D721Med (cell line): ENCODE data around the gene KCTD1.

Experiments
- DNase-seq: peaks from one replicate; pipeline ENCODE4 v3.0.0; 2011; ENCODE audit warnings: low spot score; ENCODE audit not compliant: insufficient read length
- FAIRE-seq: peaks from 2 replicates; lab custom pipeline; 2011; peaks lifted over from hg19 to GRCh38; lab: Jason Lieb, UNC
- CTCF ChIP-seq: IDR thresholded peaks from 2 replicates; pipeline ENCODE4 v1.5.1; 2012; ENCODE audit warnings: mild to moderate bottlenecking, control low read depth; ENCODE audit not compliant: insufficient read depth; ENCODE audit errors: missing control alignments

The KCTD1 gene

DNA sequence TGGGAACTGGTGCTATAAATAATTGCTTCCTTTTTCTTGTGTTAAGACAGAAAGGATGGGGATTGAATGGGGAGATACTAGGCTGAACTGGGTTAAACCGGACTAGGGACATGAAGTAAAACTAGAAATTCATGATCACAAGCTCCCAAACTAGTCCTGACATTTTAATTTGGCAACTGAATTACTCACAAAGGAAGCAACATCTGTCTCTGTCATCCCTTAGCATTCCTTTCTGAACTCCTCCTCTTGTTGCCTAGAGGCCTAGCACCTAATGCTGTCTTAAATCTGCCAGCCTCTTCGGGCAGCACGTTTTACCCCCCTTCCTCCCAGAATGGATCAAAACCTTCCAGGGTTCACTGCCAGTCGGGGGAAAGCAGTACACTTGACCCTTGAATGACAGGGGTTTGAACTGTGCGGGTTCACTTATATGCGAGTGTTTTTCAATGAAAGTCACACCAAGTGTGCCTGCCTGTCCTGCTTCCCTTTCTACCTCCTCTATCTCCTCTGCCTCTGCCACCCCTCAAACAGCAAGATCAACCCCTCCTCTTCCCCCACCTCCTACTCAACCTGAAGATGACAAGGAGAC lies 8.2 kb downstream of the KCTD1 start:
- FAIRE-seq: no peak
- DNase-seq: no peak
- no peak for TF ChIP-seq CTCF

DNA sequence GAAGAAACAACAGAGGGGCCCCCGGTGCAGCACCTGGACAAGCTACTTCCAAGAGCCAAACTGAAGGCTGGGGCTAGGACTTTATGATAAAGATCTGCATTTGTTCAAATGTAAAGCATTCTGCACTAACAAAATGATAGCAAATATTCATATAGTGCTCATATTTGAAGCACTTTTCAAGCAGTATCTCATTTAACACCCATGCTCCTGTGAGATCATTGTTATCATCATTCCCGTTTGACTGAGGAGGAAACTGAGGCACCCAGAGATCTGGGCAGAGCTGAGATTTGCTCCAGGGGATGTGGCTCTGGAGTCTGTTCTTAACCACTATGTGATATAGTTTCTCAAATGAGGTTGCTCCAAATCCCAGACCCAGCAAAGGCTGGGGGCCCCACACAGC lies 9.8 kb downstream of the KCTD1 start:
- no peak for TF ChIP-seq CTCF
- DNase-seq (no peak), FAIRE-seq (no peak)

- no peak for TF ChIP-seq CTCF
- DNase-seq (no peak), FAIRE-seq (no peak)
Observed at GRCh38 chr18:26536664-26537063, 11.7 kb downstream of the KCTD1 start.

DNA sequence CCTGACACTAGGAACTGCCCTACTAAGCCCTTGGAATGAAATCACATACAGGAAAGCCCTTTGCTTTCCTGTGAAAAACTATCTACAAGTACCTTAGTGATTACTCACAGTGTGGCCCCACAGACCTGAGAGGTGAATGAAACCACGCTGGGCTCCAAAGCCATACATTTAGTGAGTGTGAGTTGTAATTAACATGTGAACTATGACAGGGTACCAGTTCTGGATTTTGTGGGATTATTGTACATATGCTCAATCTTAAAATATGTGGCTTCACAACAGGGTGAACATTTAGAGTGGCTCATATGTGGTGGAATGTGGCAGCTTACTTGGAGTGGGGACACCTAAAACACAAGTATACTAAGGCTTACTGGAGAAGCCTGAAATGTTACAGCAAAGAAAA lies 12.3 kb downstream of the KCTD1 start:
- DNase-seq (no peak), FAIRE-seq (no peak)
- TF ChIP-seq CTCF: no peak

- FAIRE-seq: no peak
- DNase-seq: no peak
- TF ChIP-seq CTCF: no peak
Observed at GRCh38 chr18:26535630-26536029, 12.7 kb downstream of the KCTD1 start.

DNA sequence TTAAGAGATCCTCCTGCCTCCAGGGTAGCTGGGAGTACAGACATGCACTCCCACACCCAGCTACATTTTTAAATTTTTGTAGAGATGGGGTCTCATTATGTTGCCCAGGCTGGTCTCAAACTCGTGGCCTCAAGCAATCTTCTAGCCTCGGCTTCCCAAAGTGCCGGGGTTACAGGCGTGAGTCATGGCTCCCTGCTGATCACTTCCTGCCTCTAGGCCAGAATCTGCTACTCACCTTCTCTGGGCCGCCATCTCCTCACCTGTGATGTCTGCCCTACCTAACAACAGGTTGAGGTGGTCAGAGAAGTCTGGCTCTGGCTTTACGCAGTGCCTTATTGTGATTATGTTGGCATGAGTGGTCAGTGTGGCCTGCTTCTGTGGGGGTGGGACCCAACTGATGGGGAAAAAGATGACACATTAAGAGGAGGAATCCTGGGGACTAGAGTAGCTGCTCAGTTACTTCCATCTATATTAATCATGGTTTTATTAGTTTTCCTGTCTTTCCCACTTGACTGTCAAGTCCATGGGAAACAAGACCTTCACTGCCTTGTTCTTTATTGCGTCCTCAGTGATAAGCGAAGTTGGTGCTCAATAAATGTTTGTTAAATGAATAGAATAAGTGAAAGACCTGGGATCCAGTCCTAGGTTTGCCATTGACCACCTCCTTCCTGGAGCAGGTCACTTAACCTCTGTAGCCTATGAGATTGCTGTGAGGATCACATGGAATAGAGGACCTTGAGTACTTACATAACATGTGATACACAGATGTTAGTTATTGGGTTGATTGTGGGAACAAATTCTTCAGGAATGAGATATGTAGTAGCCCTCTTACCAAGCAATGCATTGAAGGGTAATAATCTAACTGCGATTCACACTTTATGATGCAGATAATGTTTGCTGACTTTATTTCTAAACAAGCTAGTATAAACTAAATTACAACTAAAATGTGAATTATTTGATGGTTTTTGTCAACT lies 15.7 kb downstream of the KCTD1 start:
- no peak for DNase-seq
- FAIRE-seq: no peak
- no peak for TF ChIP-seq CTCF
